GM12801 (cell line): ENCODE measurements around the gene GADD45B.

ENCODE experiments used
- TF ChIP-seq, protein P1 (sequence below): IDR thresholded peaks from one replicate; pipeline ENCODE4 v1.5.1; 2011; ENCODE audit warnings: control low read depth; ENCODE audit not compliant: insufficient read length; ENCODE audit errors: extremely low read depth

Gene GADD45B

DNA sequence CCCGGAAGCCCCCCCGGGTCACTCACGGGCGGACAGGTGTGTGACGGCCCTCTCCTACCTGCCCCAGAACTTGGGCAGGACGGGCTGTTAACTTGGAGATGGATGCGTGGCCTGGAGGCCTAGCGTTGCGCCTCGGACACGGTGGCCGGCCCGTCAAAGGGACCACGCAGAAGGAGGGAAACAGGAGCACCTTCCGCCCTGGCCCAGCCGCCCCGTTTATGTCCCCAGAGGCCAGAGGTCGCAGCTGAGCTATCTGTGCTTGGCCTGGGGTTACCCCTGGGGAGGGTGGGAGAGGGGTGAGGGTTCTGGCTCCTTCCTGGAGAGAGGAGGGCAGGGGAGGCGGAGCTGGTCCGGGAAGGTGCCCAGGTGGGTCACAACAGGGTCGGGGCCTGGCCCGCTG, 35.6 kb downstream of the GADD45B start:
- TF ChIP-seq, protein P1, sequence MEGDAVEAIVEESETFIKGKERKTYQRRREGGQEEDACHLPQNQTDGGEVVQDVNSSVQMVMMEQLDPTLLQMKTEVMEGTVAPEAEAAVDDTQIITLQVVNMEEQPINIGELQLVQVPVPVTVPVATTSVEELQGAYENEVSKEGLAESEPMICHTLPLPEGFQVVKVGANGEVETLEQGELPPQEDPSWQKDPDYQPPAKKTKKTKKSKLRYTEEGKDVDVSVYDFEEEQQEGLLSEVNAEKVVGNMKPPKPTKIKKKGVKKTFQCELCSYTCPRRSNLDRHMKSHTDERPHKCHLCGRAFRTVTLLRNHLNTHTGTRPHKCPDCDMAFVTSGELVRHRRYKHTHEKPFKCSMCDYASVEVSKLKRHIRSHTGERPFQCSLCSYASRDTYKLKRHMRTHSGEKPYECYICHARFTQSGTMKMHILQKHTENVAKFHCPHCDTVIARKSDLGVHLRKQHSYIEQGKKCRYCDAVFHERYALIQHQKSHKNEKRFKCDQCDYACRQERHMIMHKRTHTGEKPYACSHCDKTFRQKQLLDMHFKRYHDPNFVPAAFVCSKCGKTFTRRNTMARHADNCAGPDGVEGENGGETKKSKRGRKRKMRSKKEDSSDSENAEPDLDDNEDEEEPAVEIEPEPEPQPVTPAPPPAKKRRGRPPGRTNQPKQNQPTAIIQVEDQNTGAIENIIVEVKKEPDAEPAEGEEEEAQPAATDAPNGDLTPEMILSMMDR, result no peak

DNA sequence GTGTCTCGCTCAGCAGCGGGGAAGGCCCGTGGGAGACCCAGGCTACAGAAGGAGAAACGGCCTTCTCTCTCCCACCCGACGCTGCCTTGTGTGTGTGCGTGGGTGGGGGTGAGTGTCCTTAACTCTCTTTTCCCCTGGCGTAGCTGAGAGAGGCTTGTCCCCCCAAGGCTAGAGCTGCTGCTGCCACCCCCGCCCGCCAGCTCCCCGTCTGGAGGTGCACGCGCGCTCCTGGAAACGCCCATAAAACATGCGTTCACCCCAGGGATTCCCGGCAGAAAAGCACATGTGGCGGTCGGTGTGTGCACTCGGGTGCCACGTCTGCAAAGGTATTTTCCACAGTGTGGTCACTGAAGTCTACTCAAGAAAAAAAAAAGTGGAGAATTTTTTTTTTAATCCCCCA, 36.1 kb downstream of the GADD45B start:
- TF ChIP-seq, protein P1, result no peak

DNA sequence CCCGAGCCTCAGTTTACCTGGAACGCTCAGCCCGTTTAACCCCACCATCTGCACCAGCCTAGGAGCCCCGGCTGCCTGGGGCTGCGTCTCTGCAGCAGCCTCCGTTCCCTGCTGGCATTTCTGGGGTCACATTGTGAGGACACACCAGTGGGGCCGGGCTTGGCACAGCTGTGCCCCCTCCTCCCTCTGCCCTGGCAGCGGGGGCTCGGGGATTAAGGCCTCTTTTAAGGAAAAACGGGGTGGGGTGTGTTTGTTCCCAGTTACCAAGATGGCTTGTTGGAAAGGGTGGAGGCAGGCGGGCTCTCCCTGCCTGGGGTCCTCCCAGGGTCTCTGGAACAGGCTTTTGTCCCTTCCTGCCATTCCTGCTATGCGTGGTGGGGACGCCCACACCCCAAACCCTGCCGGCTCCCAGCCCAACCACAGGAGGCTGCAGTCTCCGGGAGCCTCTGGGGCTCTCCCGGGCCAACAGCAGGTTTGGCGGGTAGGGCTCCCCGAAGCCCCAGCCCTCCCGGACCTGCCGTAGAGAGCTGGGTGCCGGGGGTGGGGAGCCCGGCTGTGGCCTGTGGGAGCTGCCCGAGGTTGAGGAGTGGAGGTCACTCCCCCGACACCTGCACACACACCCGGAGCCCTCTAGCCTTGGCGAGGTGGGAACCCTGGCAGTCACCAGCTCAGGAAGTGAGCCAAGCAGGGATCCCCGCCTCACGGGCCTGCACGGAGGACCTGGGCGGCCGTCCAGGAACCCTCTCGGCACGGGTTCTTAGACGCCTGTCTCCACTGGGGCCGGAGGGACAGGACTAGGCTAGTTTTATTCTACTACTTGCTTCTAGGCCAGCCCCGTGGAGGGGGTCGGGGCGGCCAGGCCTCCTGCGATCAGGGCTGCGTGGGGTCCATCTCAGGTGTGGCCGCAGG, 36.9 kb downstream of the GADD45B start:
- TF ChIP-seq, protein P1, result no peak

DNA sequence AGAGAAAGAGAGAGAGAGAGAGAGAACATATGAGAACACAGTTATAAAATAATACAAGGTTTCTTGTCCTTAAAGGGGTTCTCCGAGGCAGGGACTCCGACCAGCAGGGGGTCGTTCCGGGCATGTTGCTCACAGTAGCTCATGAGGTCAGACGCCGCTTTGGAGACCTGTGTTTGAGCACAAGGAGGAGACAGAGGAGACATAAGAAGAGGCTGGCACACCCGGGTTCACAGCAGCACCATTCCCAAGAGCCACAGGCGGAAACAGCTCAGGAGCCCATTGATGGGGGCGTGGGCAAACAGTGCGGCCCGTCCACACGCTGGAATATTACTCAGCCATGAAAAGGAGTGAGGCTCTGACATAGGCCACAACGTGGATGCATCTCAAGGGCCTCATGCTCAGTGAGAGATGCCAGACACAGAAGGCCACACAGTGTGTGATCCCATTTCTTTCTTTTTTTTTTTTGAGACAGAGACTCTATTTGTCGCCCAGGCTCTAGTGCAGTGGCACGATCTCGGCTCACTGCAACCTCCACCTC, 39.1 kb downstream of the GADD45B start:
- TF ChIP-seq, protein P1, result no peak

DNA sequence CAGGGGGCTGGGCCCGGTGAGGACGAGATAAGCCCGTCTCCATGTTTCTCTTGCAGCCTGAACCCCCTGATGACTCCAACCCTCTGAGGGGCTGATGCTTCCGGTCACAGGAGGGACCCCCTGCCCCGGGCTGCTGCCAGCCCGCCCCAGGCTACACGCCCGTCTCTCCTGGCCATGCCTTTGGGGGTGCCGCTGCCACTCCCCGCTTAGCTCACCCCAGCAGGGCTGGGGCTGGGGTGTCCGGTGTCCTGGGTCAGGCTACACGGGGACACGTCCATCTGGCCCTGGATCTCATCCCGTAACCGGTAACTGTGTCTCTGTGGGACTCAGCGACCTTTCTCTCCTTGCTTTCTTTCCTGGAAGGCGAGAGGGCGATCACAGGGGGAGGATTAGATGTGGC, 40.8 kb downstream of the GADD45B start:
- TF ChIP-seq, protein P1, result no peak

DNA sequence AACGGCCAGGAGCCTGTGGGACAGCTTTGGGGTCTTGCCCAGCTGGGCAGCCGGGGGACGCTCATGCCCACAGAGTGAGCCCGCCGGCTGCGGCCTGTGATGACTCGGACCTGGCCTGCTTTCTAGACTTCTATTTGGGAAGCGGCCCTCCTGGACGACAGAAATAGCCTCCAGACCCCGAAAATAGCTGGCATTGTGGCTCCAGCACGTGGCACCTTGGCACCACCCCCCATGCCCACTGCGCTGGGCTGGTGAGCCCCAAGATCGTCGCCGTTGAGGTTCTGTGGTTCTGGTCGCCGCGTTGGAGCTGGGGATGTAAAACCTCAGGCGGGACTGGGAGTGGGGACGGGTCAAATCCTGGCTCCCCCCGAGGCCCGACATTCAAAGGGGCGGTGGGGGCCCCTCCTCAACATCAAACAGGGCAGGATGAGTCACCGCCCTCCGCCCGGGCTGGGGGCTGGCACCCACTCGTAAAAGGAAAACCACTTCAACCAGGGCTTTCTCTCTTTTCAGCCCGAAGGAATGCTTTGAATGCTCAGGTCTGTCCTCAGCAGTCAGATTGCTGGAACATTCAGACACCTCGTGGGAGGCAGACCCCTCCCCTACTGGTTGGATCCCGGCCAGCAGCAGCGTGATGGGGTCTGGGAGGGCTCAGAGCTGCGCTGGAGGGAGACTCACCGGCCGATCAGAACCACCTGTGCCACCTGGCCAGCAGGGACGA, 42.1 kb downstream of the GADD45B start:
- TF ChIP-seq, protein P1, result no peak

DNA sequence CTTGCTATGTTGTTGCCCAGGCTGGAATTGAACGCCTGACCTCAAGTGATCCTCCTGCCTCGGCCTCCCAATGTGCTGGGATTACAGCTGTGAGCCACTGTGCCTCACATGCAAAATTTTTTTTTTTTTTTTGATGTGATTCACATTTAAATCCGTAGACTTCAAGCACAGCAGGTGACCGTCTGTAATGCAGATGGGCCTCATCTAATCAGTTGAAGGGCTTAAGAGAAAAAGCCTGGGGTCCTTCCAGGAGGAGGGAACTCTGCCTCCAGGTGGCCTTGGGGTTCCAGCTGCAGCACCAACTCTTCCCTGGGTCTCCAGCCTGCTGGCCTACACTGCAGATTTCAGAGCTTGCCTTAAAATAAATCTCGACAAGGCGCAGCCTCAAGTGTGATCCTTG, 43.6 kb downstream of the GADD45B start:
- TF ChIP-seq, protein P1, result no peak
